KMS-11 (cell line): ENCODE results near the gene WIPF3.

ENCODE experiments used
- H2AFZ ChIP-seq: fragments of 200-600 bp; sonication (generic); 2 replicates; pipeline ENCODE4 v1.6.1; 2016; ENCODE audit warnings: antibody characterized with exemption, mixed run types, low read depth
- H3K27ac ChIP-seq: fragments of 200-600 bp; sonication (generic); 2 replicates; pipeline ENCODE4 v1.6.1; 2016; ENCODE audit warnings: mild to moderate bottlenecking, mixed run types
- H3K27me3 ChIP-seq: fragments of 200-600 bp; sonication (generic); 2 replicates; pipeline ENCODE4 v1.6.1; 2017; ENCODE audit warnings: mild to moderate bottlenecking, low read depth, mixed run types, moderate library complexity; ENCODE audit not compliant: insufficient read depth
- H3K36me3 ChIP-seq: fragments of 200-600 bp; sonication (generic); 2 replicates; pipeline ENCODE4 v1.6.1; 2017; ENCODE audit warnings: mild to moderate bottlenecking, mixed run types; ENCODE audit not compliant: insufficient read depth
- H3K4me1 ChIP-seq: fragments of 200-600 bp; sonication (generic); 2 replicates; pipeline ENCODE4 v1.6.1; 2016; ENCODE audit warnings: mild to moderate bottlenecking, low read depth, mixed run types; ENCODE audit not compliant: poor library complexity, severe bottlenecking
- H3K4me2 ChIP-seq: fragments of 200-600 bp; sonication (generic); 2 replicates; pipeline ENCODE4 v1.7.0; 2016; ENCODE audit warnings: mild to moderate bottlenecking, mixed run types
- H3K4me3 ChIP-seq: fragments of 200-600 bp; sonication (generic); IDR thresholded peaks from 2 replicates; pipeline ENCODE4 v1.6.1; 2017; ENCODE audit warnings: low read depth, low read length, mixed read lengths; ENCODE audit not compliant: insufficient read depth
- H3K79me2 ChIP-seq: fragments of 200-600 bp; sonication (generic); 2 replicates; pipeline ENCODE4 v1.6.1; 2016; ENCODE audit warnings: low read depth, mixed run types; ENCODE audit not compliant: insufficient read depth
- H3K9ac ChIP-seq: fragments of 200-600 bp; sonication (generic); 2 replicates; pipeline ENCODE4 v1.6.1; 2016; ENCODE audit warnings: mild to moderate bottlenecking, mixed run types
- H4K20me1 ChIP-seq: fragments of 200-600 bp; sonication (generic); 2 replicates; pipeline ENCODE4 v1.6.1; 2016; ENCODE audit warnings: mild to moderate bottlenecking, mixed run types; ENCODE audit not compliant: insufficient read depth
- TF ChIP-seq, protein P1 (sequence below): fragments of 200-600 bp; sonication (generic); conservative IDR thresholded peaks from 2 replicates; pipeline ENCODE4 v1.6.1; 2017; ENCODE audit warnings: low read depth, mild to moderate bottlenecking, antibody characterized with exemption, low read length, moderate library complexity, mixed read lengths

Gene WIPF3

DNA sequence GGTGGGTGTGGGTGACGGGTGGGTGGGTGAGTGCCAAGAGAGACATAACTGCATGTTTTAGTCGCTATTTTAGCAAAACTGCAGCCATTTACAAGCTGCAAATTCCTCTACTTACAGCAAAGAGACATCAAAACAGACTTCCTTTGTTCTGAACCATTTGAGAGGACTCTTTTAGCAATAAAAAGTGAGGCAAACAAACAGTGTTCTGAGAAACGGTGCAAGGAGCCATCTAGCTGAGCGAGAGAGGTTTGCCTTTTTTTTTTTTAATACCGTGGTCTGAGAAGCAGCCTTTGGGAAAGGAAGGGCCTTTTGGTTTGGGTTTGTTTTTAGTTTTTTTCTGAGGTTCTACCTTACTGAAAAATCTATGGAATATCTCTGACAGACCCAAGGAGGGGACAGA lies 120.4 kb downstream of the WIPF3 start:
- TF ChIP-seq, protein P1, sequence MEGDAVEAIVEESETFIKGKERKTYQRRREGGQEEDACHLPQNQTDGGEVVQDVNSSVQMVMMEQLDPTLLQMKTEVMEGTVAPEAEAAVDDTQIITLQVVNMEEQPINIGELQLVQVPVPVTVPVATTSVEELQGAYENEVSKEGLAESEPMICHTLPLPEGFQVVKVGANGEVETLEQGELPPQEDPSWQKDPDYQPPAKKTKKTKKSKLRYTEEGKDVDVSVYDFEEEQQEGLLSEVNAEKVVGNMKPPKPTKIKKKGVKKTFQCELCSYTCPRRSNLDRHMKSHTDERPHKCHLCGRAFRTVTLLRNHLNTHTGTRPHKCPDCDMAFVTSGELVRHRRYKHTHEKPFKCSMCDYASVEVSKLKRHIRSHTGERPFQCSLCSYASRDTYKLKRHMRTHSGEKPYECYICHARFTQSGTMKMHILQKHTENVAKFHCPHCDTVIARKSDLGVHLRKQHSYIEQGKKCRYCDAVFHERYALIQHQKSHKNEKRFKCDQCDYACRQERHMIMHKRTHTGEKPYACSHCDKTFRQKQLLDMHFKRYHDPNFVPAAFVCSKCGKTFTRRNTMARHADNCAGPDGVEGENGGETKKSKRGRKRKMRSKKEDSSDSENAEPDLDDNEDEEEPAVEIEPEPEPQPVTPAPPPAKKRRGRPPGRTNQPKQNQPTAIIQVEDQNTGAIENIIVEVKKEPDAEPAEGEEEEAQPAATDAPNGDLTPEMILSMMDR, result no peak
- no peaks in the 10 kb centered on the region for H3K27me3 ChIP-seq
- H3K9ac ChIP-seq, result no peak overlapping the region
- H2AFZ ChIP-seq, result no peak overlapping the region
- H3K4me2 ChIP-seq, result no peak overlapping the region
- H3K4me1 ChIP-seq, result no peaks in the 10 kb centered on the region
- H3K27ac ChIP-seq, result no peak overlapping the region
- H3K4me3 ChIP-seq, result no peak overlapping the region
- no peaks in the 10 kb centered on the region for H3K36me3 ChIP-seq
- H3K79me2 ChIP-seq, result no peaks in the 10 kb centered on the region
- no peaks in the 10 kb centered on the region for H4K20me1 ChIP-seq

DNA sequence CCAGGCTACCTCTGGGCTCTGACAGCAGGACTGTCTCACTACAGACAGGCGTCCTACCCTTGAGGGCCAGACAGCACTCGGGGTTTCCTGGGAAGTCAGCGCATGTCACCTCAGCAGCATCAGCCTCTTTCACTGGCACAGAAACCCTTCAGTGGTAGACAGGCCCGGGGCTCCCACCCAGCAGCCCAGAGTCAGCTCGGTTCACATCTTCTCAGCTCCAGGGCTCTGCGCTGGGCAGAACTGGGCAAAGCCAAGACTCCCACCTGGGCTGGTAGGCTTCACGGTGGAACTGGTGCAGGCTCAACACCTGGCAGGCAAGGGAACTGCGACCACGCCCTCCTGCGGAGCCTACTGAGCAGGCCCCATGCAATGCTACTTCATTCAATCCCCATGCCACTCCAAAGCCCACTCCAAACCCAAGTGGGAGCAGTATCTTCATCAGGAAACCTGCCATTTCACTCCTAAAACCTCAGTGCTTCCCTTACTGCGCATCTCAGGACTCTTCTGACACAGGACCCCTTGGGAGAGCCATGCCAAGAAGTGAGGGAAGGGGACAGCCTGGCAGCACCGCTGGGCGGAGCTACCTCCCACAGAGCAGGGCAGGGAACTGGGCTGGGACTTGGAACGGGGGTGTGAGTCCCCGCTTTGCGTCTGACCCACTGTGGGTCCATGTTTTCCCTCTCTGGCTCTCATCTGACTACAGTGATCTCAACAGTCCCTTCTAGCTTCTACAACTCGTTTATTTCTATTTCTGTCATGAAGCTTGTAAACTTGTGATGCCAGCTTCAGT lies 122.9 kb downstream of the WIPF3 start:
- no peaks in the 10 kb centered on the region for H3K27me3 ChIP-seq

DNA sequence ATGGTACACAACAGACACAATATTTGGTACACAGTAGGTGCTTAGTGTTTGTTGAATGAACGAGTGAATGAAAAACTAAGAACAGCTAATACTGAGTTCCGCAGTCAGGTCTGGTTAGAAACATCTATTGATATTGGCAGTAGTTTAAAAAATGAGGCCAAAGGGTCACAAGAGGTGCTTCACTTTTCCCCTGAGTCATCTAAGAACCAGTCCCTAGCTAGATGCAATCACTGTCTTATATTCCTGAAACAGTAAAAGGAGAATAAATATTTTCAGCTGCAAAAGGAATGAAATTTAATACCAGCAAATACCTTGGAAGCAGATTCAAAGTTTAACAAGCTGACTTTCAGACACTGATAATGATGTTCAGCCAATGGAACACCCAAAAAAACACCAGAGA lies 128.8 kb downstream of the WIPF3 start:
- Histone ChIP-seq H3K79me2 (no peaks in the 10 kb centered on the region), H3K4me3 (no peak overlapping the region), H2AFZ (no peak overlapping the region), H3K9ac (no peak overlapping the region), H3K4me2 (no peak overlapping the region), H3K27ac (no peak overlapping the region), H3K4me1 (no peaks in the 10 kb centered on the region), H3K36me3 (no peaks in the 10 kb centered on the region), H4K20me1 (no peaks in the 10 kb centered on the region), H3K27me3 (no peaks in the 10 kb centered on the region)
- TF ChIP-seq, protein P1, result no peak

More for the DNA sequence above, 122.9 kb downstream of the WIPF3 start:
- Histone ChIP-seq H2AFZ (no peak overlapping the region), H3K79me2 (no peaks in the 10 kb centered on the region), H3K9ac (no peak overlapping the region), H3K4me1 (no peaks in the 10 kb centered on the region), H3K27ac (no peak overlapping the region), H3K4me3 (no peak overlapping the region), H3K36me3 (no peaks in the 10 kb centered on the region), H4K20me1 (no peaks in the 10 kb centered on the region), H3K4me2 (no peak overlapping the region)
- TF ChIP-seq, protein P1, result no peak

DNA sequence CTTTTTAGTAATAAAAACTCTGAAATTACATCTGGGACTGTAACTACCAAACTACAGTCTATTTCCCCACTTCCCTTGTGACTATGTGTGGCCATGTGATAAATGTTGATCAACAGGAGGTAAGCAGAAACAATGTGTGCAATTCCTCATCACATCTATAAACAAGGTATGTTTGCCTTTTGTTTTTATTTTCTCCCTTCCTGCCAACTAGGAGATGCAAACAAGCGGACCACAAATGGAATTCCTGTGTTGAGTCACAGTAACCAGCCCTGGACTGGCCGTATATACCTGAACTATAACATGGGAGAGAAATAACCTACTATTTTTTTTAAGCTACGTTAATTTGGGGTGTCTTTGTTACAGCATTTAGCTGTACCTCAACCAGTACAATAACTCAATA lies 130.8 kb downstream of the WIPF3 start:
- no peaks in the 10 kb centered on the region for H3K36me3 ChIP-seq
- no peaks in the 10 kb centered on the region for H4K20me1 ChIP-seq
- no peaks in the 10 kb centered on the region for H3K27me3 ChIP-seq
- H3K79me2 ChIP-seq, result no peaks in the 10 kb centered on the region
- no peak overlapping the region for H3K4me3 ChIP-seq
- H2AFZ ChIP-seq, result no peak overlapping the region
- no peak overlapping the region for H3K9ac ChIP-seq
- TF ChIP-seq, protein P1, result no peak
- H3K27ac ChIP-seq, result no peak overlapping the region
- no peak overlapping the region for H3K4me2 ChIP-seq
- no peaks in the 10 kb centered on the region for H3K4me1 ChIP-seq
